GM18867 (cell line): ENCODE measurements around the gene DNAJC15.

Experiments used
- ATAC-seq: cut with Tn5 transposase; IDR thresholded peaks from one replicate; pipeline ENCODE4 v1.9.1; 2021; ENCODE audit warnings: mild to moderate bottlenecking, moderate library complexity; ENCODE audit not compliant: unreplicated experiment

DNAJC15 gene

DNA sequence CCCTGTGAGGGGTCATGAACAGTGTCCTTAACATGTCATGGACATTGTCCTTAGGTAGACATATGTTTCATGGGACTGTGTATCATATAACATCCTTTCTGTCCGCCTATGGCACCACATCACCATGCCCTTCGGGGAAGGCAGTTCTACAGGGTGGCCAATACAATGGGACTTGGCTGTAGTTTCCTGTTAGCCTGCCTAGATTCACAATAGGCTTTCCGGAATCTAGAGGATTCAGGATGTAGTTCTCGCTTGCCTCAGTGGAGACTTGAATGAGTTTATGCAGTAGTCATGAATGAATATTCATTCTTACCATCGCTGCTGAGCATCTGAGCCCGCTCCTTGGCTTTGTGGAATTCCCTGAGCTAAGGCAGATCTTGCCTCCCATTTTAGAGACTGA lies 100.5 kb downstream of the DNAJC15 start:
- ATAC-seq = no peak

DNA sequence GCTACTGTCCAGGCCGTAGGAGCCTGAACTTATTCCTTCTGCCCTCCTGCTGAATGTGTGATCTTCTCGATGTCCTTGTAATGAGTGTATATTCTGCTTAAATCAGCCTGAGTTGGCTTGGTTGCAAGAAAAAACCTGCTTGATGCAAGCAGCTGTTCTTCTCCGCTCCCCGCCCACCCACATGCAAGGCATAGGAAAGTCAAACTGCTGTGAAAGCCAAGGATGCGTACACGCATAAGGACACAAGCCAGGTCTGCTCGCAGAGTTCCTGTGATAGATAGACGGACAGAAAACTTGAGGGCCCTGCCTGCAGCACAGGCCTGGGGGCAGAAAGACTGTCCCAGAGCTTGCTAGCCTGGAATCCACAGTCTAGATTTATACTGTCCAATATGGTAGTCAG lies 101.1 kb downstream of the DNAJC15 start:
- ATAC-seq = no peak

DNA sequence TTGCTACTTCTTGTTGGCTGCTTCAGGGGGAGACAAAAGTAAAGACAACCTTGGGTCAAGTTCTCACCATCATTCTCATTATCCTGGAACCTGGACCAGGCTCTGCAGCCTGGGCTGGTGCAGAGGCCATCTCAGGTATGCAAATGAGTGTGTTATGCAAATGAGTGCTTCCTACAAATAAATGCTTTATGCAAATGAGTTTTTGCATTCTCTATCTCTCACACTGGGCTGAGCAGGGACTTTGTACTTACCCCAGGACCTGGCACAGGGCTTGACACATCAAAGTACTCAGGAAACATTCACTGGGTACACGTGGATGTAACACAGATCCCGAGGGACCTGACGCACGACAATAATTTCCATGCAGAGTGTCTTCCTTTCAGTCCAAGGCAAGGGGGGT lies 103.0 kb downstream of the DNAJC15 start:
- no peak for ATAC-seq

DNA sequence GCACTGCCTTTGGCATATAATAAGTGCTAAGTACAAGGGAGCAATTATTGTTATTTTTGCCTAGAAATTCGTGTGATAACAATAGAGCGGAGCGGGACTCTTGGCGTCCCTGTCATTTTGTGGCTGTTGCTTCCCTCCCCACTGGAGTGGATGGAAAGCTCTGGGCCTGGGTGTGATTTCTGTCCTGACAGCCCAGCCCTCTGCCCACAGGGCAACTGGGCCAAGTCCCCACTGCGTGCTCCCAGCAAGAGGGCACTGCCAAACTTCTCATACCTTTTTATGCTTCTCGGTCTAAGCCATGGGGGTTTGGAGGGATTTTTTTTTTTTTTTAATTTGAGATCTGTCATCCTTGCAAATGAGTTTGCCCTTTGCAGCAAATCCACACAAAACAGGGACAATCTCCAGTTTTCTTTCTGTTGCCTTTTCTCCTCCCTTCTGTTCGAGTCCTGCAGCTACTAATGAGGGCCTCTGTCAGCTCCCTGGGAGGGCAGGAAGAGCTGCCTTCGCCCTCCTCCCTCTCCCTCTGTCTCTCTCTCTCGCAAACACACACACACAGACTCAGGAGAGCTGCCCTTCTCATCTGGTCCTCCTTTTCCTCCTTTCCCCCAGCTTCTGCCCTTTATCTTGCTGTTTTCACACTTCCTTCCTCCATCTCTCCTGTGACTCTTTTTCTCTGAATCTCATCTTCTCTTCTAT lies 103.9 kb downstream of the DNAJC15 start:
- ATAC-seq = no peak

DNA sequence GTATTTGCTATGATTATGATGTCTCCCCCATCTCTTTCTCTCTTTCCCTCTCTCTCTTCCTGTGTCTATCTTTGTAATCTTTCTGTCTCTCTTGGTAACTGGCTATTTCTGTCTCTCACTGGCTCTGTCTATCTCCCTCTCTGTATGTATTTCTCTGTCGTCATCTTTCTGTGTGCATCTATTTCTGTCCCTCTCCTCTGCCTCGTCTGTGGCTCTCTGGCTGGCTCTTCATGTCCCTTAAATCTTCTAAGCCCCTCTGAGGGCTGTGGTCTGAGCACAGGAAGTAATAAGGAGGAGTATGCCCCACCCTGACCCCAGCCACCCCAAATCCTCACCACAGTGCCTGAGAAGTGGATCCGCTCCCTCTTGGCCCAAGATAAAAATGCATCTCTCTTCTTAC lies 104.4 kb downstream of the DNAJC15 start:
- no peak for ATAC-seq

DNA sequence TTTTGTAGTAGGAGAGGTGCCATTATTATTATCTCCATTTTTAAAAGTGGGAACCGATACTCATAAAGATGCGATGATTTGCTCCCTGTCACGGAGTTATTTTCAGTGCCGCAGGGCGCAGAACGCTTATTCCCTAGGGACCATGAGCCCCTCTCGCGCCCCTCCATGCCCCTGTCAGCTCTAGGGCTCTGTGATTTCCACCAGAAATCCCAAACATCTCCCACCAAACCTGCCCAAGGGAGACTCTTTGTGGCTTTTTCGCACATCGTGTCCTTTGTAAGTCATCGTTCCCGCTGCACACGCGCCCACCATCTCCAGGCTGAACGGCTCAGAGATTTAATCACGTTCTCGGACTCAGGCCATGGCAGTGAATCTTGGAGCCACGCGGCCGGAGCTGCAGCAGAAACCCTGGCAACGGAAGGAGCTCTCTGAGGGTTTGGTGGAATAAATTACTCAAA lies 105.1 kb downstream of the DNAJC15 start:
- no peak for ATAC-seq

DNA sequence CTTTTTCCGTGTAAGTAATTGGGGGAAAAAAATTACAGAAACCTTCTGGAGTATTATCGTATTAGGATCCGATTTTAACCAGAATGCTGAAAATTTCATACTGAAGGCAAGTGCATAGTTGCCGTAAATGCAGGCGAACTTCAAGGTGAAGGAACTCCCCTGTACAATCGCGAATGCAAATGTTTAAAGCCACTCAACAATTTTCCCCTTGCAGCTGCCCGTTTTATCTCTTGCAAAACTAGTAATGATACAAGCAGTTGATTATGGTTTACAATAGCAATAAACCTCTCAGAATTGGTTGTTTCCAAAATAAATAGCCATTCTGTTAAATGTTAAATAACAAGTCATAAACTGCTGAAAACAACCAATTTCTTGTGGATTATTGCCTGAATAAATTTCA lies 105.7 kb downstream of the DNAJC15 start:
- ATAC-seq = no peak

DNA sequence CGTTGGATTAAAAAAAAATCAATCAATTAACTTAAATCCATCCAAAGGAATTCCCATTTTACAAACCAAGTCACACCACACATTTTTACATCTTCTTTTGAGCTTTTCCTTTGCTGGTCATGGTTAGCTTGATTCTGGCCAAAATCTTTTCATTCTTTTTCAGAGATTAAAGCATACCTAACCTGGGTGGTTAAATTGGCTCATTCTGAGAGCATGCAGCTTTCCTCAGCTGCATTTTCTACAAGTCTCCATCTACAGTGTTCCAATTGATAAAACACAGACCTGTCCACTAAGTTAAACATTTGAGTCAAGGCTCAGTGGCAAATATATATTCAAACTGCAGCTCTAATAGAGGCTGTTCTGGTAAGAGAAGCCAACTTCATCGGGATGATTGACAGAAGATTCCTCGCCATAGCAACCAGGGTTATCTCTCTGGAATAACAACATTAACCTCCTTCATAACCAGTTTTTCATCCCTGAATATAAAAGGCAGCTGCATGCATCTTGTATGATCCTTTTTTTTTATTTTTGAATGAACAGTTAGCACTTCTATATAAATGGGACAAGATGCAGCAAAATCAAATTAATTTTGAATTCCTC lies 106.2 kb downstream of the DNAJC15 start:
- ATAC-seq = no peak

DNA sequence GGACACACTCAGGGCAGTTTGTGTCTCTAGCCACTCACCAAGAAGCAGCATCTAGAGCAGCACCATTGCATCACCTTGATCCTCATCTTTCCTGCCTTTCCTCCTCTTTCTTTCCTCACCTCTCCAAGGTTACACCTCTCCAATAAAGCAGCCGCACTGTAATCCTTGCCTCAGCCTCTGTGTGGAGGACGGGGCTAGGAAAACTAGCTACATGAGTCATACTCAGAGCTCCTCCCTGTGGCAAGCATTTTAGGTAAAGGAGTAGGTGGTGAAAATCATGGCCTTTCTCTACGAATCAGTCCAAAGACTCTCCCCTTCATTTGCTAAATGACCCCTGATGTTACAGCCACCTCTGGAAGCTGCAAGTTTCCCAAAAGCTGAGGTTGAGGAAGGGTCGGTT lies 108.9 kb downstream of the DNAJC15 start:
- no peak for ATAC-seq

DNA sequence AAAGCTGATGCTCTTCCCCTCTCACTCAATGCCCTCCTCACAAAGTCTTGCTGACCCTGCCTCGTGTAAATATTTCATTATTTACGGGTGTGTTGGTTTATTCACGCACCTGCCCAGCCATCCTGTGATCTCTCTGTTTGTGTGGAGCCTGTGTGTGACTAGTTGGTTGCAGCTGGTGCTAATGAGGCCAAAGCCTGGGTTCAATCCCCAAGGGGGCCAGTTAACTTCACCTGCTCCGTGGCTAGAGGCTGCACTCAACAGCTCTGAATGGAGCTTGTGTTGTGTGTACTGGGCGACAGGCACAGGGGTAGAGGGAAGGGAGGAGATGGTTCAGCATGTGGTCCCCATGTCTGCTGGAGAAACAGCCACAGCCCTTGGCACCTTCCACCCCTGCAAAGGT lies 109.5 kb downstream of the DNAJC15 start:
- no peak for ATAC-seq

DNA sequence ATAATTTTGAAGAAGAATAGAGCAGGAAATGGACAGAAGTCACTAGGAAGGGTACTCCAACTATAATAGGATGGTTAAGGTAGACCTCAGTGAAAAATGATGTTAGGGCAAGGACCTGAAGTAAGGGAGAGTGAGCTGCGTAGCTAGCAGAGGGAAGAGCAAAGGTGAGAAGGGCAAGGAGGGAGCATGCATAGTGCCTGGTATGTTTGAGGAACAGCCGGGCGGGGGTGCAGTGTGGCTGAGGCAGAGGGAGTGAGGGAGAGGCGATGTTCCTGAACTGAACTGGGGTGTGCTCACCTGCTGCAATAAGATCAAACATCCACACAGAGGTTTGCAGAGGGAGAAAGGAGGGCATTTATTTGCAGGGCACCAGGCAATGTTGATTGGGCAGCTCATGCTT lies 110.4 kb downstream of the DNAJC15 start:
- ATAC-seq = no peak

DNA sequence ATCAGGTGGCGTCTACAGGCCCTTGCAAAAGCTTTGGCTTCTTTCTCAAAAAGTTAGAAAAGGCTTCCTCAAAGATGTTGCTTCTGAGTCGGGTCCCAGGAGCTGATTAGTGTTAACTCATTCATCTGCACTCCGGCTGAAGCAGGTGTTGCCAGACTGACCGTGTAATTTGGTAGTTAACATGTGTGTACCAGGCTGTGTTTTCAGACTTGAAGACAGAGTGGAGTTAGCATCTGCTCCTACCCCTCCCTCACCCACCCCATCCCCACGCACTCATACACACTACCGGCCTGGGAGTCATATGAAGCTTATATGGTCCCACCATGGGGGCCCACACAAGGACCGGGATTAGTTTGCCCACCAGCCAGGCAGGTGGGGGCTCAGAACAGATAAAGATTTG lies 111.5 kb downstream of the DNAJC15 start:
- ATAC-seq = no peak

DNA sequence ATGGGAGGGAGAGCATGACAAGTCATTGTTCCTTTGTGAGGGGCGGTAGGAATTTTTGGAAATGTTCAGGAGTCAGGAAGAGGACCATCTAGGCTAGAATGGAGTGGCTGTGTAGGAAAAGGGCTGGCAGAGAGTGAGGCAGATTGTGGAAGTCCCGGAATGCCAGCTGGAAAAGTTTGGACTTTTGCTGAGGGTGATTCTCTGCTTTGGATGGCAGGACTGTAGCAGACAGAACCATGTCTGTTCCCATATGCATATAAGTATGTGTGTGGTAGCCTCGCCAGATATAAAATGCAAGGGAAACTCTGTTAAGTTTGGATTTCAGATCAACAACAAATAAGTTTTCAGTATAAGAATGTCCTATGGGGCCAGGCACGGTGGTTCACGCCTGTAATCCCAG lies 112.1 kb downstream of the DNAJC15 start:
- ATAC-seq = no peak

DNA sequence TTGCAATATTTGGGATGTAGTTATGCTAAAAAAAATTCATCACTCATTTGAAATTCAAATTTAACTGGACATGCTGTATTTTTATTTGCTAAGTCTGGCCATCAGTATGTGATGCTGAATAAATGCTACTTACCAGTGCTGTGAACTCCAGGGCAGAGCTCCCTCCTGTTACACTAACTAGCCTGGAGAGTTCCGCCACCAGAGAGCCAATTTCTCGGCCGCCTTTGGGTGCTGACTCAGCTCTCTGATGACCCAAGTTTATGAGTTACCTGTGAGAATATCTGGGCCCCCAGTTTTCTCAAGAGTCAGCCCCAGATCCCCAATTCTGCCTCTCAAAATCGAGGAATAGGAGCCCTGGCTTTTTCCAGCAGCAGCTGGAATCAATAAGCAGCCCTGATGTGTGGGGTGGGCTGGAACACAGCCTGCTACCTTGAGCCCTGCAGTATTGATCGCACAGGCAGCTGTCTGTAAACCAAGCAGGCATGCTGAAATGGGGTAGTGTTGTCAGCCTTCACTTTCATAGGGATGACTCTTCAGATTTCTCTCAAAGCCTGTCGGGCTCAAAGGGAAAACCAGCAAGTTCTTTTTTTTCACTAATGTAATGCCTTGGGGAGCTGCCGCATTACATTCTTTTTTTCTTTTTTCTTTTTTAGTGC lies 113.7 kb downstream of the DNAJC15 start:
- no peak for ATAC-seq

DNA sequence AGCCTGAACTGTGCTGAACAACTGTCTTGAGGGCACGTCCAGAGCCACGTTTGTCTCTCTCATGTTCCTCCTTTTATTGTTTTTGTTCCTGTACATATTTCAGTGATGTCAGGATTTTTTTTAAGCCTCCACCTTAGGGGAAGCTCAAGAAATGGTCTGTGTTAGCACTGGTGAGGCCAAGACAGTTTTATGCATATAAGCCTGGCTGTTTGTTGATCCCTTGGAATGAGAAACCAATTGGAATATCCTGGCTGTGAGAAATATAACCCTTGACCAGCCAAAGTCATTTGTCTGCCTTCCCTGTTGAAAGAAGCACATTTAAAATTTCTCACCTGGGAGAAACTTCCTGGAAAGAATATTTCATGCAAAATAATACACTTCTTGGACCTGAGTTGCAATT lies 115.8 kb downstream of the DNAJC15 start:
- ATAC-seq = no peak

DNA sequence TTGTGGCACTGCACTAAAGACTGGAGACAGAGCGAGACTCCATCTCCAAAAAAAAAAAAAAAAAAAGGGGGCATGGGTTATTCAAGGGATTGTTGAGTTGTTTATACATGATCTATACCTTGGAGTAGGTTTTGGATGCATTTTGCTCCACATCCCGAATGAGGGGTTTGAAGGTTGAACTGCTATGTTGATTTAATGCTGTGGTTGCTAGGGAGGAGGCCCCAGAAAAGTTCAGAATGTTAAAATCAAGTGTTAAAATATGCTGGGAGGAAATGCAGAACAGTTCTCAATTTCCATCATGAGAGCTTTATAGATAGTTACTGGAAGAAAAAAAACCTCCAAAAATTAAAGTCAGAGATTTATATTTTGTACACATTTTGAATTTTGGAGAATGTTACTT lies 116.5 kb downstream of the DNAJC15 start:
- ATAC-seq = no peak

DNA sequence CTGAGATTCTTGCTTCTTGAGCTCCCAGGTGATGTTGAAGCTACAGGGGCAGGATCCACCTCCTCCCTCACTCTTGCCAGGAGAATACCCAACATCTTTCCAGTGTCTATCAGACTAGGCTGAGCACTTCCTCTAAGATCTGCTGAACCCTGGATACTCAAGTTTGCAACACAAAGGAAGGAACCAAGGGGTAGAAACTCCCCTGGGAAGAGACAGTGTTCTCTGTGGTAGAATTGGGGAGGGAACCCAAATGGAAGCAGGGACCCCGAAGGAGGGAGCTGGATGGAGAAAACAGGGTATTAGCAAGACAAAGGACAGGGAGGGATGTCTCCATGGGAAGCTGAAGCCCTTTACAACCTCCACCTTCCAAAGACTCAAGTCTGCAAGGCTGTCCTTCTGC lies 117.6 kb downstream of the DNAJC15 start:
- no peak for ATAC-seq

DNA sequence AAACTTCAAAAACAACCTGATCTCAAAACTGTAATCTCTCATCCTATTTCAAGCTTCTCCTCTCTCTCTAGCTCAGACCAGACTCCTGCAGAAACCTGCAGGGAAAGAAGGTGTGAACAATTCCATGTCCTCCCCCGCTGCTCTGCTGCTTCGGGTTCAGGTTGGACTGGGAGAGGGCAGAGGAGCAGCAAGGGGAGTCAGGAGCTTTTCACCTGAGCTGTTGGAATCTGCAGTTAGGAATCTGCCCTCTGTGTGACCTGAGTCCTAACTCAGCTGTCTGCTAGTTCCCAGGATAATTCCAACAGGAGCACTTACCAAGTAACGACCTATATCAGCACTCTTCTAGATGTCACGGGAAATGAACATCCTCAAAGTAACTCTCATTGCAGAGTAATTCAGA lies 118.3 kb downstream of the DNAJC15 start:
- ATAC-seq = no peak

DNA sequence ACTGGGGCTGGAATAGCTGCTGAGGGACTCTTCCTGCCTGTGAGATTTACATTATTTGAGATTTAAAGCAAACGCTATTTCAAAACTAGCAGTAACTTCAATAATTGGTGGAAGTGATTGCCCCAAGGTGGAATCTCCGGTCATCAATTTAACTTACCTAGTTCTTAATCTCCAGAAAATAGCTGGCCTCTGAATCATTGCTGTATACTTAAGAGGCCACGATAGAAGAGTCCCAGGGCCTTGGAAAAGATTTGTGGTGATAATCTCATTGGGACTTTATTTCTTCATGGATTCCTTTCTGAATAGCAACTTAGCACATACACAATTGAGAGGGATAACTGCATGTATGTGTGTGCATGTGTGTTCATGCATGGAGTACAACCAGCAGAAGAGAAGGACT lies 120.2 kb downstream of the DNAJC15 start:
- ATAC-seq = no peak

DNA sequence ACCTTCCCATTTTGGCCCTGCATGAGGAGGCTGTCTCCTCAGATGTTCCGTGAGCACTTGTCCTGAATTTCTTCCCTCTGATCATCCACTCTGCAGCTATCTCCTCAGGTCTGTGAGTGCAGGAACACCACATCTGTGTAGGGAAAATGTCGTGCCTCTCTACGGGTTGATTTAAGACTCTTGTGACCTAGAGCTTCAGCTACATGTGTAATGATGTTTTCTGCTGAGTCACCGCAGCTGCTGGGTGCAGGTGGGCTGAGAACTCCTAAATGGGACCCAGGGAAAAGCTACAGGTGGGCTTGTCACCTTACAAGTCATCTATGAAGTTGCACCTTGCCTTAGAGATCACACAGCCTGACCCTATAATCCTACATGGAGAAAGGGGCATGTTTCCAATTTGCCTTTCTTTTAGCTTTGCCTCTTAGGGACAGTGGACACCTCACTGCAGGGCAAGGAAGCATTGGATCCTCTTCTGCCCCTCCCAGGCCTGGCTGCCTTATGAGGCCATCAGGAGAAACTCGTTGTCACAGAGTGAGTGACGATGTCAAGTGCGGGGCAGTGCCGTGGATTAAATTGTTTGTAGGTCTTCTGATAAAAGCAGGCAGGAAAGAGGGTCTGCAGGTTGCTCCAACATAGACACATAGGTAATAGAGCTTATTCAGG lies 122.3 kb downstream of the DNAJC15 start:
- no peak for ATAC-seq

DNA sequence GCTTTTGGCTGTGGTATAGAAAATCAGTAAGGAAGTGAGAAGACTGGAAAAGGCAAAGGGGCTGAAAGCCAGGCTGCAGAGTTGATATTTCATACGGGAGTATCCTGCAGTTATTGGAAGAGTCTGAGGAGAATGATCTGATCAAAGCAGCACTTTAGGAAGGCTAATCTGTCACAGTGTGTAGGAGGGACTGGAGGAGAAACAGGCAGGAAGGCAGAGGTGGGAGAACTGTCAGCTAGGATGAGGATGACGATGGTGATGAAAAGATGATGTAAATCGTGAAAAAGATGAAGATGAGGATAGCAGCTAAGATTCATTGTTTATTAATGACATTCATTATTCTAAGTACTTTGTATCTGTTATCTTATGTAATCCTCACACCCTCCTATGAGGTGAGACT lies 123.0 kb downstream of the DNAJC15 start:
- no peak for ATAC-seq
